ENCODE data around the gene TSPAN5. TPM values are rescaled to one million over a fixed set of nuclear protein-coding genes. Genes with fewer than 3 reads are reported as not detected.
"Not testable (repeated sequence)": the region's sequence is repeated elsewhere in the genome, so short reads cannot be mapped to it uniquely, and the experiment has no call there.

The TSPAN5 gene
- polyA plus RNA-seq, 1 donor = 13.0 TPM

- DNase-seq (ENCODE audit: low read depth) = no peak
Observed at GRCh38 chr4:98555798-98556445, 102.5 kb downstream of the TSPAN5 start.

GRCh38 chr4:98546910-98547594, 111.4 kb downstream of the TSPAN5 start:
- peak; percentile 52 for DNase-seq (ENCODE audit: low read depth)

- no peak for DNase-seq (ENCODE audit: low read depth)
Observed at GRCh38 chr4:98544818-98545414, 113.5 kb downstream of the TSPAN5 start.

- no peak for DNase-seq (ENCODE audit: low read depth)
Observed at GRCh38 chr4:98544141-98544817, 114.1 kb downstream of the TSPAN5 start.

- no peak for DNase-seq (ENCODE audit: low read depth)
Observed at GRCh38 chr4:98542011-98542410, 116.4 kb downstream of the TSPAN5 start.

GRCh38 chr4:98540803-98541202, 117.6 kb downstream of the TSPAN5 start:
- DNase-seq (ENCODE audit: low read depth) = no peak

GRCh38 chr4:98539741-98540140, 118.7 kb downstream of the TSPAN5 start:
- no peak for DNase-seq (ENCODE audit: low read depth)

- DNase-seq (ENCODE audit: low read depth) = no peak
Observed at GRCh38 chr4:98539299-98539698, 119.1 kb downstream of the TSPAN5 start.

GRCh38 chr4:98536631-98537030, 121.8 kb downstream of the TSPAN5 start:
- no peak for DNase-seq (ENCODE audit: low read depth)

- not testable (repeated sequence) for DNase-seq (ENCODE audit: low read depth)
Observed at GRCh38 chr4:98534146-98534545, 124.3 kb downstream of the TSPAN5 start.

- DNase-seq (ENCODE audit: low read depth) = no peak
Observed at GRCh38 chr4:98530572-98530971, 127.8 kb downstream of the TSPAN5 start.

- no peak for DNase-seq (ENCODE audit: low read depth)
Observed at GRCh38 chr4:98529970-98530569, 128.3 kb downstream of the TSPAN5 start.

- no peak for DNase-seq (ENCODE audit: low read depth)
Observed at GRCh38 chr4:98528882-98529281, 129.5 kb downstream of the TSPAN5 start.

- DNase-seq (ENCODE audit: low read depth) = no peak
Observed at GRCh38 chr4:98527534-98528269, 130.7 kb downstream of the TSPAN5 start.

- DNase-seq (ENCODE audit: low read depth) = no peak
Observed at GRCh38 chr4:98524230-98524629, 134.2 kb downstream of the TSPAN5 start.

GRCh38 chr4:98522636-98523395, 135.6 kb downstream of the TSPAN5 start:
- no peak for DNase-seq (ENCODE audit: low read depth)

- DNase-seq (ENCODE audit: low read depth) = no peak
Observed at GRCh38 chr4:98522062-98522461, 136.3 kb downstream of the TSPAN5 start.

GRCh38 chr4:98521486-98521885, 136.9 kb downstream of the TSPAN5 start:
- no peak for DNase-seq (ENCODE audit: low read depth)

- DNase-seq (ENCODE audit: low read depth) = peak; percentile 63
Observed at GRCh38 chr4:98519268-98519977, 139.0 kb downstream of the TSPAN5 start.
